IMR-90 (cell line): ENCODE measurements around the gene IL18BP. TPM values are rescaled to one million over a fixed set of nuclear protein-coding genes. Genes with fewer than 3 reads are reported as not detected.

ENCODE experiments used
- ATAC-seq: fragments of 200-7000 bp; cut with Tn5 transposase; 2 replicates; pipeline ENCODE4 v1.9.1; 2020; ENCODE audit warnings: low read depth, mild to moderate bottlenecking, moderate library complexity
- BruUV-seq: library from RNA; stranded (reverse); fragments of 400-500 nt; replicated peaks from 2 replicates; lab custom pipeline; 2021; lab: Mats Ljungman, UMichigan
- CTCF ChIA-PET: fragments of 300-600 bp; formaldehyde crosslinking; extraction: SDS; loops from one replicate; lab custom pipeline; 2021; ENCODE audit warnings: antibody characterized with exemption; lab: Yijun Ruan, JAX
- POLR2A ChIA-PET: fragments of 300-600 bp; sonication (Branson Sonifier 250); formaldehyde crosslinking; loops from one replicate; lab custom pipeline; 2022; ENCODE audit warnings: antibody characterized with exemption; ENCODE audit not compliant: unreplicated experiment; lab: Charles Lee
- DNase-seq: peaks from one replicate; pipeline ENCODE4 v3.0.0; 2013
- H2AFZ ChIP-seq: replicated peaks from 2 replicates; pipeline ENCODE3; 2013; ENCODE audit warnings: low read length, mild to moderate bottlenecking; ENCODE audit not compliant: poor library complexity
- H2AK5ac ChIP-seq: 2 replicates; pipeline ENCODE4 v1.6.1; 2013; ENCODE audit warnings: low read depth, low read length, inconsistent platforms
- H2AK9ac ChIP-seq: replicated peaks from 2 replicates; pipeline ENCODE3; 2013; ENCODE audit warnings: mild to moderate bottlenecking, low read depth, low read length, moderate library complexity; ENCODE audit not compliant: poor library complexity
- H2BK120ac ChIP-seq: 2 replicates; pipeline ENCODE4 v1.6.1; 2013; ENCODE audit warnings: low read depth, low read length, inconsistent platforms
- H2BK15ac ChIP-seq: 3 replicates; pipeline ENCODE4 v1.6.1; 2013; ENCODE audit warnings: low read depth, low read length, inconsistent platforms
- H2BK20ac ChIP-seq: 2 replicates; pipeline ENCODE4 v1.6.1; 2013; ENCODE audit warnings: low read depth, mild to moderate bottlenecking, inconsistent platforms, low read length, moderate library complexity
- H2BK5ac ChIP-seq: 2 replicates; pipeline ENCODE4 v1.6.1; 2013; ENCODE audit warnings: mild to moderate bottlenecking, low read depth, low read length, inconsistent platforms; ENCODE audit not compliant: poor library complexity, severe bottlenecking
- H3K14ac ChIP-seq: replicated peaks from 2 replicates; pipeline ENCODE4 v1.6.1; 2013; ENCODE audit warnings: low read depth, low read length, inconsistent platforms
- H3K18ac ChIP-seq: 2 replicates; pipeline ENCODE4 v1.6.1; 2013; ENCODE audit warnings: low read depth, low read length, control low read depth
- H3K23ac ChIP-seq: 2 replicates; pipeline ENCODE4 v1.6.1; 2013; ENCODE audit warnings: low read depth, low read length, inconsistent platforms
- H3K27ac ChIP-seq: 2 replicates; pipeline ENCODE4 v1.5.1; 2013; ENCODE audit warnings: mild to moderate bottlenecking, control low read depth, low read length; ENCODE audit not compliant: insufficient read depth
- H3K27me3 ChIP-seq: 2 replicates; pipeline ENCODE4 v1.6.1; 2013; ENCODE audit warnings: low read length; ENCODE audit not compliant: control insufficient read depth, insufficient read depth
- H3K36me3 ChIP-seq: 2 replicates; pipeline ENCODE4 v1.6.1; 2013; ENCODE audit warnings: low read length, mixed read lengths; ENCODE audit not compliant: control insufficient read depth, insufficient read depth
- H3K4ac ChIP-seq: 2 replicates; pipeline ENCODE4 v1.6.1; 2013; ENCODE audit warnings: low read depth, low read length, inconsistent platforms
- H3K4me1 ChIP-seq: 2 replicates; pipeline ENCODE4 v1.6.1; 2013; ENCODE audit warnings: low read length, mixed read lengths; ENCODE audit not compliant: control insufficient read depth, insufficient read depth
- H3K4me2 ChIP-seq: 2 replicates; pipeline ENCODE4 v1.6.1; 2013; ENCODE audit warnings: low read depth, mild to moderate bottlenecking, control low read depth, low read length, moderate library complexity
- H3K4me3 ChIP-seq: 2 replicates; pipeline ENCODE4 v1.5.1; 2013; ENCODE audit warnings: low read depth, mild to moderate bottlenecking, control low read depth, low read length, moderate library complexity; ENCODE audit not compliant: insufficient read depth
- H3K56ac ChIP-seq: 2 replicates; pipeline ENCODE4 v1.6.1; 2013; ENCODE audit warnings: low read length, inconsistent platforms; ENCODE audit not compliant: insufficient read depth; ENCODE audit errors: extremely low read depth
- H3K79me1 ChIP-seq, 2 experiments: 2 replicates each; pipeline ENCODE4 v1.6.1; 2013; ENCODE audit warnings: low read length in 2 of 2, inconsistent platforms in 1 of 2, low read depth in 1 of 2
- H3K9ac ChIP-seq: 2 replicates; pipeline ENCODE4 v1.6.1; 2013; ENCODE audit warnings: low read depth, low read length, control low read depth
- H3K9me1 ChIP-seq: 2 replicates; pipeline ENCODE4 v1.6.1; 2013; ENCODE audit warnings: low read length, inconsistent platforms; ENCODE audit not compliant: insufficient read depth
- H3K9me3 ChIP-seq: 2 replicates; pipeline ENCODE4 v1.6.1; 2013; ENCODE audit warnings: low read length; ENCODE audit not compliant: control insufficient read depth, insufficient read depth
- H4K20me1 ChIP-seq: 2 replicates; pipeline ENCODE4 v1.6.1; 2013; ENCODE audit warnings: low read length, inconsistent platforms; ENCODE audit not compliant: insufficient read depth
- H4K5ac ChIP-seq: 2 replicates; pipeline ENCODE4 v1.6.1; 2013; ENCODE audit warnings: mild to moderate bottlenecking, low read depth, low read length, control low read depth
- H4K8ac ChIP-seq, 2 experiments: 2 replicates each; pipeline ENCODE4 v1.6.1; 2013; ENCODE audit warnings: low read depth in 2 of 2, low read length in 2 of 2, control low read depth in 1 of 2, inconsistent platforms in 1 of 2
- H4K91ac ChIP-seq: 2 replicates; pipeline ENCODE4 v1.6.1; 2013; ENCODE audit warnings: low read depth, low read length, inconsistent platforms; ENCODE audit not compliant: insufficient read depth
- CEBPB ChIP-seq: IDR thresholded peaks from 2 replicates; pipeline ENCODE4 v1.6.1; 2012; ENCODE audit warnings: low read depth, low read length, improper control_type of control experiment
- ELK1 ChIP-seq: fragments of 150-350 bp; IDR thresholded peaks from 2 replicates; pipeline ENCODE4 v1.6.1; 2016; ENCODE audit warnings: low read depth, mild to moderate bottlenecking, low read length, moderate library complexity, borderline replicate concordance
- FOS ChIP-seq: fragments of 150-350 bp; IDR thresholded peaks from 2 replicates; pipeline ENCODE4 v1.6.1; 2016; ENCODE audit warnings: low read depth, low read length
- MAZ ChIP-seq: IDR thresholded peaks from 2 replicates; pipeline ENCODE4 v1.6.1; 2012; ENCODE audit warnings: low read depth, mild to moderate bottlenecking, low read length, improper control_type of control experiment, moderate library complexity, borderline replicate concordance
- POLR2A ChIP-seq: IDR thresholded peaks from 2 replicates; pipeline ENCODE4 v1.6.1; 2012; ENCODE audit warnings: mild to moderate bottlenecking, low read depth, low read length
- RCOR1 ChIP-seq: IDR thresholded peaks from 2 replicates; pipeline ENCODE4 v1.6.1; 2012; ENCODE audit warnings: mild to moderate bottlenecking, low read length, improper control_type of control experiment; ENCODE audit not compliant: insufficient replicate concordance
- SMC3 ChIP-seq: fragments of 150-350 bp; IDR thresholded peaks from 2 replicates; pipeline ENCODE4 v1.6.1; 2016; ENCODE audit warnings: low read depth, mild to moderate bottlenecking, antibody characterized with exemption, low read length, moderate library complexity
- USF2 ChIP-seq: fragments of 150-350 bp; IDR thresholded peaks from 2 replicates; pipeline ENCODE4 v1.6.1; 2017; ENCODE audit warnings: mild to moderate bottlenecking, antibody characterized with exemption, low read length, low read depth
- WGBS, 2 experiments: methylation state at CpG; one replicate each; pipeline versions ENCODE4 v1.1.5 to v1.1.7; 2013; ENCODE audit warnings: missing lambda C conversion rate in 2 of 2; ENCODE audit not compliant: insufficient read length in 1 of 2; ENCODE audit errors: extremely low coverage in 2 of 2; 5-methylcytosine and 5-hydroxymethylcytosine counted together
- dilution Hi-C: fragments of 300-500 bp; cut with HindIII; formaldehyde crosslinking; loops from one replicate; pipeline ENCODE4 v1.14.3; 2018; ENCODE audit warnings: low sequenced_read_pairs; ENCODE audit not compliant: unreplicated experiment
- in situ Hi-C: fragments of 300-500 bp; cut with MboI; formaldehyde crosslinking; loops from 3 replicates; pipeline ENCODE4 v1.14.3; 2019; ENCODE audit warnings: low sequenced_read_pairs, inconsistent platforms, mixed read lengths
- intact Hi-C: fragments of 100-400 bp; cut with micrococcal nuclease; formaldehyde crosslinking; loops from 2 replicates; pipeline ENCODE4 v1.10.0; 2022
- polyA plus RNA-seq, 3 experiments: library from polyadenylated mRNA; depleted of rRNA; stranded (reverse); fragments of >200 nt; gene quantifications; 2 replicates each; pipeline ENCODE4 v1.2.3, GENCODE V29; 2012; ENCODE audit warnings: low replicate concordance in 1 of 3
- total RNA-seq: library from RNA; depleted of rRNA; stranded (reverse); fragments of >200 nt; gene quantifications from 2 replicates; pipeline ENCODE4 v1.2.3, GENCODE V29; 2012

The IL18BP gene
- total and polyA plus RNA-seq, 2 of the 4 experiments (the other 2 are of a cell fraction), result 0.90 to 3.2 TPM

- Histone ChIP-seq H4K20me1 (peaks cover 17% of the 10 kb centered on the region), H2BK20ac (no peak overlapping the region), H3K9me1 (no peaks in the 10 kb centered on the region), H2BK120ac (no peak overlapping the region), H4K5ac (no peak overlapping the region), H3K23ac (no peak overlapping the region), H2BK5ac (no peak overlapping the region), H3K27ac (no peak overlapping the region), H2AK5ac (no peak overlapping the region), H4K91ac (no peak overlapping the region), H3K4ac (no peak overlapping the region), H3K14ac (no peak overlapping the region), H3K18ac (no peak overlapping the region), H2BK15ac (no peak overlapping the region), H3K9me3 (no peaks in the 10 kb centered on the region), H3K56ac (no peak overlapping the region), H3K4me2 (no peak overlapping the region), H3K4me1 (no peaks in the 10 kb centered on the region), H3K27me3 (no peaks in the 10 kb centered on the region), H3K4me3 (no peak overlapping the region), H2AK9ac (no peak overlapping the region), H3K9ac (no peak overlapping the region), H3K79me1 (peaks cover 27 to 47% of the 10 kb centered on the region in 2 experiments), H3K36me3 (peaks cover 93% of the 10 kb centered on the region), H4K8ac (no peak overlapping the region), H2AFZ (no peak overlapping the region)
- intact Hi-C loops (no loop called here), dilution Hi-C loops (no loop called here), in situ Hi-C loops (no loop called here)
- ChIA-PET POLR2A (no interaction called here), CTCF (no interaction called here)
- 89% methylated on average over 1 of the region's 9 CpGs; no CpG with 5 or more reads in 1 of the 2 experiments for WGBS, 2 experiments
- DNase-seq, result no peak
- no peak for TF ChIP-seq ELK1
- TF ChIP-seq MAZ, result no peak
- TF ChIP-seq SMC3, result no peak
- TF ChIP-seq CEBPB, result no peak
- TF ChIP-seq POLR2A, result no peak
- no peak for TF ChIP-seq RCOR1
- no peak for TF ChIP-seq FOS
- TF ChIP-seq USF2, result no peak
- no peak for ATAC-seq
- no TSS peak for BruUV-seq
Observed at GRCh38 chr11:72018171-72018570, 19.5 kb downstream of the IL18BP start.
